GM12864 (cell line): ENCODE results near the gene PTPRT.

ENCODE experiments used
- DNase-seq: peaks from one replicate; pipeline ENCODE4 v3.0.0-alpha.2; 2011; ENCODE audit warnings: low read depth
- H3K4me3 ChIP-seq: 2 replicates; pipeline ENCODE4 v1.5.1; 2011; ENCODE audit warnings: mild to moderate bottlenecking, low read depth, low read length, control low read depth
- TF ChIP-seq, protein P1 (sequence below): IDR thresholded peaks from 2 replicates; pipeline ENCODE4 v1.5.1; 2011; ENCODE audit warnings: low read depth, mild to moderate bottlenecking, moderate library complexity, low read length, control low read depth, inconsistent platforms; ENCODE audit errors: missing control alignments

The PTPRT gene

DNA sequence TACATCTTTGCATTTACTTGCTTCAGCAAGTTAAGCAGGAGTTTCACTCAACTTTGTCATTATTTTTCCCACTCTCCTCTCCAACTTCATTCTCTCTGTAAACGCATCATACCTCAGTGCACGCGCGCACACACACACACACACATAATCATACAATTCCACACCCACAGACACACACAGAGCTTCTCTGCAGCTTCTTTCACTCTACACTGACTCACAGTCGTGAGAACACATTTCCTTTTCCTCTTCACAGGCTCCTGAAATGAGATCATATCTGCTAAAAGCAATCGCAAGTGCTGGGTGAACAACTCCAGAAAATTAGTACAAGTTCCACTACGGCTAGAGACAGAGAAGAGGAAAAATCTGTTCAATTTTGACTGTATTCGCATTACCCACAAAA lies 215.4 kb downstream of the PTPRT start:
- H3K4me3 ChIP-seq: no peak overlapping the region
- TF ChIP-seq, protein P1, sequence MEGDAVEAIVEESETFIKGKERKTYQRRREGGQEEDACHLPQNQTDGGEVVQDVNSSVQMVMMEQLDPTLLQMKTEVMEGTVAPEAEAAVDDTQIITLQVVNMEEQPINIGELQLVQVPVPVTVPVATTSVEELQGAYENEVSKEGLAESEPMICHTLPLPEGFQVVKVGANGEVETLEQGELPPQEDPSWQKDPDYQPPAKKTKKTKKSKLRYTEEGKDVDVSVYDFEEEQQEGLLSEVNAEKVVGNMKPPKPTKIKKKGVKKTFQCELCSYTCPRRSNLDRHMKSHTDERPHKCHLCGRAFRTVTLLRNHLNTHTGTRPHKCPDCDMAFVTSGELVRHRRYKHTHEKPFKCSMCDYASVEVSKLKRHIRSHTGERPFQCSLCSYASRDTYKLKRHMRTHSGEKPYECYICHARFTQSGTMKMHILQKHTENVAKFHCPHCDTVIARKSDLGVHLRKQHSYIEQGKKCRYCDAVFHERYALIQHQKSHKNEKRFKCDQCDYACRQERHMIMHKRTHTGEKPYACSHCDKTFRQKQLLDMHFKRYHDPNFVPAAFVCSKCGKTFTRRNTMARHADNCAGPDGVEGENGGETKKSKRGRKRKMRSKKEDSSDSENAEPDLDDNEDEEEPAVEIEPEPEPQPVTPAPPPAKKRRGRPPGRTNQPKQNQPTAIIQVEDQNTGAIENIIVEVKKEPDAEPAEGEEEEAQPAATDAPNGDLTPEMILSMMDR: no peak
- DNase-seq: no peak

DNA sequence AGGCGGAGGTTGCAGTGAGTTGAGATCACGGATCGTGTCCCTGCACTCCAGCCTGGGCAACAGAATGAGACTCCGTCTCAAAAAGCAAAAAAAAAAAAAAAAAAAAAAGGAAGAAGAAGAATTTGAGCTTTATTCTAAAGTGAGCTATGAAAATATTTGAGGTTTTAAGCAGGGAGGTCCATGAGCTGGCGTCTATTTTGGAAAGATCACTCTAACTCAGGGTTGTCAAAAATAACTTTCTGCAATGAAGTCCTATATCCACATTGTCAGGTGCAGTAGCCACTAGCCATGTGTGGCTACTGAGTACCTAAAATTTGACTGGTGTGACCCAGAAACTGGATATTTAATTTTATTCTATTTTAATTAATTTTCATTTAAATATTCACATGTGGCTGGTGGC lies 217.1 kb downstream of the PTPRT start:
- no peak overlapping the region for H3K4me3 ChIP-seq
- DNase-seq: no peak
- TF ChIP-seq, protein P1: no peak

DNA sequence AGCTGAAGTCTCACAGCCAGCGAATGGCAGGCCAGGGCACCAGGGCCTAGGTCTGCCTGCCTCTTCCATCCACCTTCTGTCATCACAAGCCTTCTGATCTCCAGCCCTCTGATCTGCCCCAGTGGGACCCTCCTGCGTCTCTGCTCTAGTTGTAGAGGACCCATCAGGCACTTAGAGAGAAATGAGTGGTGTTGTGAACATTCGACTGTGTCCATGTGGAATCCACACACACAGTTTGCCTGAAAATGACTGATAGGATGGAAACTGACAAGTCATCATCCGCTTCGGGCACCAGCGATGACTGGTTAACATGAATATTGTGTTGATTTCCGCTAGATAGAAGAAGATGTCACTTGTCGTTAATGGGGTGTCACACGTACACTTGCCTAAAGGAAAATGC lies 221.0 kb downstream of the PTPRT start:
- H3K4me3 ChIP-seq: no peak overlapping the region
- TF ChIP-seq, protein P1: no peak
- DNase-seq: no peak

DNA sequence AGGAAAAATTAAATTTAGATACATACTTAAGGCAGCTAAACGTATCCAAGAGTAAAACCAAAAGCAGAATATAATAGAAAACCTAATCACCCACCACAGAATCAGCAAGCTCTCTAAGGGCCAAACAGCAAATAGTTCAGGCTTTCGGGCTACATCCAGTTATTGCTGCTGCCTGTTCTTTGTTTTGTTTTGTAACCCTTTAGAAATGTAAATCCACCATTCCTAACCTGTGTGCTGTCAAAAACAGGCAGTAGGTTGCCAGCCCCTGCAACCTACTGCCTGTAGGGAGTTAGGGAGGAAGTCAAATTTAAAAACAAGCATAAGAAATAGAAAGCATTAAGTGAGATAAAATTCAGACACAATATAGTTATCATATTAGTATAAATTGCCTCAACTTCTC lies 225.9 kb downstream of the PTPRT start:
- no peak for DNase-seq
- TF ChIP-seq, protein P1: no peak
- no peak overlapping the region for H3K4me3 ChIP-seq

DNA sequence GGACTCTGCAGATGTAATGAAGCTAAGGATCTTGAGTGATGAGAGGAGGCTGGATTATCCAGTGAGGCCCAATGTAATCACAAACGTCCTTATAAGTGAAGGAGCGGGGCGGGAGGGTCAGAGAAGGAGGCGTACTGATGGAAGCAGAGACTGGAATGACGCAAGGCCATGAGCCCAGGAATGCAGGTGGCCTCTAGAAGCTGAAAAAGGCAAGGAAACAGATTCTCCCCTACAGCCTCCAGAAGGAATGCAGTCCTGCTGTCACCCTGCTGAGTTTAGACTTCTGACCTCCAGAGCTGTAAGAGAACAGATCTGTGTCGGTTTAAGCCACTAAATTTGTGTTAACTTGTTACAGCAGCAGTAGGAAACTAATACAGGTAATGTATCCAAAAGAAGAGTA lies 227.9 kb downstream of the PTPRT start:
- DNase-seq: no peak
- H3K4me3 ChIP-seq: no peak overlapping the region
- TF ChIP-seq, protein P1: no peak

DNA sequence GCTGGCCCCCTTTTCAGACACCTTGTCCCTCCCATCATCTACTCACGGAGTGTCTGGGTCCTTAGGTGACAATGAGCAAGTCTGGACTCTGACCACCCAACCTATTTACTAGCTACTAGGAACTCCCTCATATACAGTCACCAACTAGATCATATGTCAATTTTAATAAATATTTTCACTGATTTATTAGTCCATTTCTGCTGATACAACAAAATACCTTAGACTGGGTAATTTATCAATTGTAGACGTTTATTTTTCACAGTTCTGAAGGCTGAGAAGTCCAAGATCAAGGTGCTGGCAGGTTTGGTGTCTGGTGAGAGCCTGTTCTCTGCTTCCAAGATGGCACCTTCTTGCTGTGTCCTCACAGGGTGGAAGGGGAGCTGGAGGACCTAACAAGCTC lies 229.7 kb downstream of the PTPRT start:
- H3K4me3 ChIP-seq: no peak overlapping the region
- TF ChIP-seq, protein P1: no peak
- DNase-seq: no peak

DNA sequence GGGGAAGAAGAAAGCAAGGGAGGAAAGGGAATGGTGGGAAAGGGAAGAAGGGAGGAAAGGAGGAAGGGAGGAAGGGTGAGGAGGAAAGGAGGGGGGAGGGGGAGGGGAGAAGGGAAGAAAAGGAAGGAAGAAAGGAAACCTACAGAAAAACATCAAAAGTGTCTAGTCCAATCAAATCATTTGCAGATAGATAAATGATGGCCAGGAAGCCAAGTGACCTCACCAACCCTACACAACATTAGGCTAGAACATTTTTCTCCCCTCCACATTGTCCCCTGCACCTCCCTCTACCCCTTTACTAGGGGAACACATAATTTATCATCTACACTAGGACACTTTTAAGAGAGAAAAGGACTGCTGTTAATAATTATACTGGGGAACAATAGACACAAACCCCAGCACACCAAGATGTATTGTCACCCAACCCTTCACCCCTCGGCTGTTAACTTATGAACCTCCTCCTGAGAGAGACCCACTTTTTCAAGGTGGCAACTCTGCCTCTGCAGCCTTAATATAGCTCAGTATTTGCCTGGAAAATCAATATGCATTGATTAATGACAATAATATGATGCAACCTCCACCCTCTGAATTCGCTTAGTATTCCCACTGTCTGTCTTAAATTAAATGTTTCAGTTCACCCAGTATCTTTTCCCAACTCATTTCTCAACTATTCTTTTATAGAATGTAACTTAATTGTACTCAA lies 231.2 kb downstream of the PTPRT start:
- DNase-seq: no peak
- TF ChIP-seq, protein P1: no peak

More for the DNA sequence above, 231.2 kb downstream of the PTPRT start:
- H3K4me3 ChIP-seq: no peak overlapping the region
